ENCODE data around the gene REG3A. TPM values are rescaled to one million over a fixed set of nuclear protein-coding genes. Genes with fewer than 3 reads are reported as not detected.

REG3A gene
- total and polyA plus RNA-seq, 10 donors = 0.93 to 11.2 (median 4.6) TPM; not detected in 6

GRCh38 chr2:79116997-79117928 is 42.3 kb downstream of the REG3A start:
- Histone ChIP-seq H3K27me3 (replicated peaks in 1 of 7) (no peaks in the 10 kb centered on the region), H3K36me3 (no peaks in the 10 kb centered on the region), H3K4me3 (no peak overlapping the region), H3K4me1 (no peaks in the 10 kb centered on the region), H3K9me3 (no peaks in the 10 kb centered on the region), H3K27ac (no peak overlapping the region)
- TF ChIP-seq POLR2A (IDR thresholded peaks at IDR 0.05) = no peak
- TF ChIP-seq, protein P1, sequence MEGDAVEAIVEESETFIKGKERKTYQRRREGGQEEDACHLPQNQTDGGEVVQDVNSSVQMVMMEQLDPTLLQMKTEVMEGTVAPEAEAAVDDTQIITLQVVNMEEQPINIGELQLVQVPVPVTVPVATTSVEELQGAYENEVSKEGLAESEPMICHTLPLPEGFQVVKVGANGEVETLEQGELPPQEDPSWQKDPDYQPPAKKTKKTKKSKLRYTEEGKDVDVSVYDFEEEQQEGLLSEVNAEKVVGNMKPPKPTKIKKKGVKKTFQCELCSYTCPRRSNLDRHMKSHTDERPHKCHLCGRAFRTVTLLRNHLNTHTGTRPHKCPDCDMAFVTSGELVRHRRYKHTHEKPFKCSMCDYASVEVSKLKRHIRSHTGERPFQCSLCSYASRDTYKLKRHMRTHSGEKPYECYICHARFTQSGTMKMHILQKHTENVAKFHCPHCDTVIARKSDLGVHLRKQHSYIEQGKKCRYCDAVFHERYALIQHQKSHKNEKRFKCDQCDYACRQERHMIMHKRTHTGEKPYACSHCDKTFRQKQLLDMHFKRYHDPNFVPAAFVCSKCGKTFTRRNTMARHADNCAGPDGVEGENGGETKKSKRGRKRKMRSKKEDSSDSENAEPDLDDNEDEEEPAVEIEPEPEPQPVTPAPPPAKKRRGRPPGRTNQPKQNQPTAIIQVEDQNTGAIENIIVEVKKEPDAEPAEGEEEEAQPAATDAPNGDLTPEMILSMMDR (IDR thresholded peaks at IDR 0.05 in 8 of 11, conservative IDR thresholded peaks at IDR 0.05 in 3 of 11) = no peak
- no peak for TF ChIP-seq POLR2AphosphoS5 (IDR thresholded peaks at IDR 0.05)
- WGBS, 5 donors = 61 to 80% (median 71%) methylated on average over 2 of the region's 2 CpGs
- intact Hi-C loops (cut with DNase I; ENCODE audit: low total_unique reads) = no loop called here
- no peak for DNase-seq

GRCh38 chr2:79114797-79115494 is 44.6 kb downstream of the REG3A start:
- Histone ChIP-seq H3K36me3 (no peaks in the 10 kb centered on the region), H3K4me1 (no peaks in the 10 kb centered on the region), H3K27me3 (replicated peaks in 1 of 7) (no peaks in the 10 kb centered on the region), H3K9me3 (no peaks in the 10 kb centered on the region), H3K4me3 (no peak overlapping the region), H3K27ac (no peak overlapping the region)
- TF ChIP-seq, protein P1 (IDR thresholded peaks at IDR 0.05 in 8 of 11, conservative IDR thresholded peaks at IDR 0.05 in 3 of 11) = no peak
- TF ChIP-seq POLR2A (IDR thresholded peaks at IDR 0.05) = no peak
- intact Hi-C loops (cut with DNase I; ENCODE audit: low total_unique reads) = no loop called here
- no peak for DNase-seq
- 50 to 75% (median 64%) methylated on average over 3 of the region's 3 CpGs for WGBS, 5 donors

DNA sequence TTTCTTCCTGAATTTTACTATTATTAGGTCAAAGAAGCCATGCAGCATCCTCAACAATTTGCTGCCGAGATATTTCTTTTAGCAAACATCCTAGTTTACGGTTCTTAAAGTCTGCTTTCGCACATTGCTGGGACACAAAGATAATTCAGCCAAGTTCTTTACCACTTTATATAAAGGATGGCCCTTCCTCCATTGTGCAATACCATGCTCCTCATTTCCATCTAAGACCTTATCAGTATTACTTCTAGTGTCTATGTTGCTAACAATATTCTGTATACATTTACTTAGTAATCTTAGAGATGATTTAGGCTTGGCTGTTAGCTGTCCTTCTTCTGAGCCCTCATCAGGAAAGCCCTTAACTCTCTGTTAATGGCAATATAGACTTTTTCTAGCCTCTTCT is 47.3 kb downstream of the REG3A start:
- H3K9me3 ChIP-seq = no peaks in the 10 kb centered on the region
- DNase-seq = no peak
- intact Hi-C loops (cut with DNase I; ENCODE audit: low total_unique reads) = no loop called here
- WGBS, 5 donors = 86 to 97% (median 95%) methylated on average over 3 of the region's 3 CpGs
- H3K4me3 ChIP-seq = no peak overlapping the region
- no peak for TF ChIP-seq POLR2A (IDR thresholded peaks at IDR 0.05)
- TF ChIP-seq POLR2AphosphoS5 (IDR thresholded peaks at IDR 0.05) = no peak
- TF ChIP-seq, protein P1 (IDR thresholded peaks at IDR 0.05 in 8 of 11, conservative IDR thresholded peaks at IDR 0.05 in 3 of 11) = no peak
- no peaks in the 10 kb centered on the region for H3K4me1 ChIP-seq
- no peaks in the 10 kb centered on the region for H3K36me3 ChIP-seq
- no peak overlapping the region for H3K27ac ChIP-seq
- H3K27me3 ChIP-seq (replicated peaks in 1 of 7) = no peaks in the 10 kb centered on the region

Other genes starting within 250 kb of the REG3A start
- gene REG3G, start 134.1 kb downstream of the REG3A start, total RNA-seq = 1 to 10 TPM in 1 of 7 donors, under 1 TPM in 1, not detected in 5; 0.87 to 1.0 TPM
- gene REG3G, start 134.1 kb downstream of the REG3A start, polyA plus RNA-seq = under 1 TPM in 2 of 3 donors, not detected in 1; 0.11 to 0.24 TPM
- gene REG1B, start 71.8 kb downstream of the REG3A start, total RNA-seq = 1 to 10 TPM in 2 of 7 donors, under 1 TPM in 1, not detected in 4; 0.63 to 4.8 (median 3.4) TPM
- under 1 TPM; 0.39 to 0.83 (median 0.57) TPM for gene REG1B, start 71.8 kb downstream of the REG3A start, polyA plus RNA-seq
- 1 to 10 TPM in 3 of 7 donors, not detected in 4; 2.2 to 8.0 (median 7.2) TPM for gene REG1A, start 39.3 kb downstream of the REG3A start, total RNA-seq
- gene REG1A, start 39.3 kb downstream of the REG3A start, polyA plus RNA-seq = 1 to 10 TPM; 2.2 to 4.6 (median 2.9) TPM

Data from spleen (tissue), 11 donors.